Nephron progenitor cell (in vitro differentiated cells): ENCODE data around the gene C16orf86.

Experiments
- DNase-seq: peaks from one replicate; pipeline ENCODE4 v3.0.0; 2021
- H3K27ac Mint-ChIP-seq: 2 replicates; pipeline ENCODE4 v1.8.0; 2021; ENCODE audit warnings: mild to moderate bottlenecking, moderate library complexity, mixed read lengths
- H3K27me3 Mint-ChIP-seq: 2 replicates; pipeline ENCODE4 v1.8.0; 2021; ENCODE audit warnings: mild to moderate bottlenecking, low read depth, mixed read lengths; ENCODE audit not compliant: poor library complexity
- H3K36me3 Mint-ChIP-seq: 2 replicates; pipeline ENCODE4 v1.8.0; 2021; ENCODE audit warnings: low read depth, mixed read lengths
- H3K4me1 Mint-ChIP-seq: 2 replicates; pipeline ENCODE4 v1.8.0; 2021; ENCODE audit warnings: mixed read lengths
- H3K4me3 Mint-ChIP-seq: 2 replicates; pipeline ENCODE4 v1.8.0; 2021; ENCODE audit warnings: mild to moderate bottlenecking, moderate library complexity, mixed read lengths
- H3K9me3 Mint-ChIP-seq: 2 replicates; pipeline ENCODE4 v1.8.0; 2021; ENCODE audit warnings: mild to moderate bottlenecking, moderate library complexity, mixed read lengths
- CTCF ChIP-seq: fragments of 200-600 bp; sonication (generic); IDR thresholded peaks from 2 replicates; pipeline ENCODE4 v1.5.0; 2021; ENCODE audit warnings: antibody characterized with exemption

C16orf86 gene

GRCh38 chr16:67676939-67677338 is 10.3 kb downstream of the C16orf86 start:
- DNase-seq: no peak
- TF ChIP-seq CTCF: no peak
- H3K9me3 Mint-ChIP-seq: no peaks in the 10 kb centered on the region

GRCh38 chr16:67677712-67678111 is 11.1 kb downstream of the C16orf86 start:
- no peak for DNase-seq
- no peaks in the 10 kb centered on the region for H3K27me3 Mint-ChIP-seq
- no peak for TF ChIP-seq CTCF
- H3K9me3 Mint-ChIP-seq: no peaks in the 10 kb centered on the region
- peaks cover 8% of the 10 kb centered on the region for H3K36me3 Mint-ChIP-seq
- H3K4me1 Mint-ChIP-seq: peaks cover 12% of the 10 kb centered on the region
- no peak overlapping the region for H3K4me3 Mint-ChIP-seq
- H3K27ac Mint-ChIP-seq: peak overlapping the region; percentile 64

More at GRCh38 chr16:67676939-67677338, 10.3 kb downstream of the C16orf86 start:
- Mint-ChIP-seq H3K4me1 (peaks cover 12% of the 10 kb centered on the region), H3K36me3 (peaks cover 8% of the 10 kb centered on the region), H3K27ac (no peak overlapping the region), H3K27me3 (no peaks in the 10 kb centered on the region), H3K4me3 (no peak overlapping the region)

- Mint-ChIP-seq H3K27me3 (no peaks in the 10 kb centered on the region), H3K27ac (peak overlapping the region; percentile 64), H3K4me3 (no peak overlapping the region), H3K36me3 (peaks cover 12% of the 10 kb centered on the region), H3K4me1 (peaks cover 12% of the 10 kb centered on the region), H3K9me3 (no peaks in the 10 kb centered on the region)
- TF ChIP-seq CTCF: no peak
- no peak for DNase-seq
Measured at GRCh38 chr16:67678354-67679023, 11.9 kb downstream of the C16orf86 start.

- Mint-ChIP-seq H3K27ac (peak overlapping the region; percentile 51), H3K27me3 (no peaks in the 10 kb centered on the region), H3K9me3 (no peaks in the 10 kb centered on the region), H3K4me3 (no peak overlapping the region), H3K4me1 (peaks cover 6% of the 10 kb centered on the region), H3K36me3 (peaks cover 18% of the 10 kb centered on the region)
- TF ChIP-seq CTCF: no peak
- DNase-seq: no peak
Measured at GRCh38 chr16:67679935-67680897, 13.6 kb downstream of the C16orf86 start.

GRCh38 chr16:67683767-67684166 is 17.2 kb downstream of the C16orf86 start:
- DNase-seq: no peak
- H3K27me3 Mint-ChIP-seq: peaks cover 2% of the 10 kb centered on the region
- no peak overlapping the region for H3K4me3 Mint-ChIP-seq
- H3K9me3 Mint-ChIP-seq: no peaks in the 10 kb centered on the region
- peaks cover under 1% of the 10 kb centered on the region for H3K4me1 Mint-ChIP-seq
- TF ChIP-seq CTCF: no peak
- H3K36me3 Mint-ChIP-seq: peaks cover 24% of the 10 kb centered on the region
- H3K27ac Mint-ChIP-seq: peak overlapping the region; percentile 19
